WERI-Rb-1 (cell line): ENCODE results near the gene NPEPL1.
A peak's percentile ranks its signal among the peaks of the same experiment; 100 is the strongest.
"Not testable (repeated sequence)": the region's sequence is repeated elsewhere in the genome, so short reads cannot be mapped to it uniquely, and the experiment has no call there.

Experiments used
- DNase-seq: peaks from one replicate; pipeline ENCODE4 v3.0.0-alpha.2; 2020
- H3K27ac ChIP-seq: fragments of 250-450 bp; sonication (Bioruptor Pico); 2 replicates; pipeline ENCODE4 v1.5.1; 2020; ENCODE audit warnings: mild to moderate bottlenecking, moderate library complexity
- H3K27me3 ChIP-seq: fragments of 250-450 bp; sonication (Bioruptor Pico); 2 replicates; pipeline ENCODE4 v1.5.1; 2021; ENCODE audit warnings: mild to moderate bottlenecking, low read depth, moderate library complexity; ENCODE audit not compliant: insufficient read depth, severe bottlenecking
- H3K36me3 ChIP-seq: fragments of 250-450 bp; sonication (Bioruptor Pico); 2 replicates; pipeline ENCODE4 v1.5.1; 2020; ENCODE audit warnings: mild to moderate bottlenecking, moderate library complexity
- H3K4me3 ChIP-seq: 2 replicates; pipeline ENCODE4 v1.5.1; 2011; ENCODE audit warnings: low read depth, mild to moderate bottlenecking, control low read depth, low read length
- H3K9me3 ChIP-seq: fragments of 250-450 bp; sonication (Bioruptor Pico); 2 replicates; pipeline ENCODE4 v1.5.1; 2021; ENCODE audit warnings: mild to moderate bottlenecking, moderate library complexity; ENCODE audit not compliant: severe bottlenecking
- CTCF ChIP-seq: IDR thresholded peaks from 2 replicates; pipeline ENCODE4 v1.5.1; 2011; ENCODE audit warnings: low read depth, mild to moderate bottlenecking, control low read depth, inconsistent platforms, low read length

Gene NPEPL1

GRCh38 chr20:58721951-58722778 is 29.6 kb downstream of the NPEPL1 start:
- no peak for TF ChIP-seq CTCF
- H3K9me3 ChIP-seq = no peaks in the 10 kb centered on the region
- H3K4me3 ChIP-seq = no peak overlapping the region
- no peak overlapping the region for H3K27ac ChIP-seq
- no peaks in the 10 kb centered on the region for H3K36me3 ChIP-seq
- H3K27me3 ChIP-seq = peaks cover 33% of the 10 kb centered on the region
- DNase-seq = peak; percentile 2

GRCh38 chr20:58722877-58723627 is 30.5 kb downstream of the NPEPL1 start:
- Histone ChIP-seq H3K27ac (no peak overlapping the region), H3K36me3 (no peaks in the 10 kb centered on the region), H3K4me3 (no peak overlapping the region), H3K9me3 (no peaks in the 10 kb centered on the region), H3K27me3 (peaks cover 33% of the 10 kb centered on the region)
- no peak for DNase-seq
- TF ChIP-seq CTCF = no peak

GRCh38 chr20:58723628-58723984 is 31.0 kb downstream of the NPEPL1 start:
- TF ChIP-seq CTCF = no peak
- no peak overlapping the region for H3K27ac ChIP-seq
- no peaks in the 10 kb centered on the region for H3K36me3 ChIP-seq
- H3K9me3 ChIP-seq = no peaks in the 10 kb centered on the region
- peaks cover 33% of the 10 kb centered on the region for H3K27me3 ChIP-seq
- no peak overlapping the region for H3K4me3 ChIP-seq
- no peak for DNase-seq

- peaks cover 36% of the 10 kb centered on the region for H3K27me3 ChIP-seq
- DNase-seq, H3K4me3 ChIP-seq, H3K9me3 ChIP-seq, H3K36me3 ChIP-seq, H3K27ac ChIP-seq: not testable (repeated sequence)
Observed at GRCh38 chr20:58726156-58726555, 33.6 kb downstream of the NPEPL1 start.

GRCh38 chr20:58731192-58731591 is 38.6 kb downstream of the NPEPL1 start:
- no peak overlapping the region for H3K4me3 ChIP-seq
- H3K9me3 ChIP-seq = no peaks in the 10 kb centered on the region
- DNase-seq = no peak
- H3K36me3 ChIP-seq = no peaks in the 10 kb centered on the region
- TF ChIP-seq CTCF = no peak
- no peak overlapping the region for H3K27ac ChIP-seq
- peaks cover 30% of the 10 kb centered on the region for H3K27me3 ChIP-seq

GRCh38 chr20:58737198-58737597 is 44.6 kb downstream of the NPEPL1 start:
- Histone ChIP-seq H3K27ac (no peak overlapping the region), H3K27me3 (peaks cover 38% of the 10 kb centered on the region)
- no peak for TF ChIP-seq CTCF

More at GRCh38 chr20:58737198-58737597, 44.6 kb downstream of the NPEPL1 start:
- H3K4me3 ChIP-seq = no peak overlapping the region
- H3K36me3 ChIP-seq = no peaks in the 10 kb centered on the region
- DNase-seq = no peak
- H3K9me3 ChIP-seq = no peaks in the 10 kb centered on the region
